ENCODE data around the gene GPC6. TPM values are rescaled to one million over a fixed set of nuclear protein-coding genes. Genes with fewer than 3 reads are reported as not detected.
"Not testable (repeated sequence)": the region's sequence is repeated elsewhere in the genome, so short reads cannot be mapped to it uniquely, and the experiment has no call there.

The GPC6 gene
- total RNA-seq, 1 donor from 2014 or later = 15.6 TPM

GRCh38 chr13:93477238-93477637 lies 250.6 kb downstream of the GPC6 start:
- DNase-seq (ENCODE audit: low spot score) (no peak), ATAC-seq (no peak)

DNA sequence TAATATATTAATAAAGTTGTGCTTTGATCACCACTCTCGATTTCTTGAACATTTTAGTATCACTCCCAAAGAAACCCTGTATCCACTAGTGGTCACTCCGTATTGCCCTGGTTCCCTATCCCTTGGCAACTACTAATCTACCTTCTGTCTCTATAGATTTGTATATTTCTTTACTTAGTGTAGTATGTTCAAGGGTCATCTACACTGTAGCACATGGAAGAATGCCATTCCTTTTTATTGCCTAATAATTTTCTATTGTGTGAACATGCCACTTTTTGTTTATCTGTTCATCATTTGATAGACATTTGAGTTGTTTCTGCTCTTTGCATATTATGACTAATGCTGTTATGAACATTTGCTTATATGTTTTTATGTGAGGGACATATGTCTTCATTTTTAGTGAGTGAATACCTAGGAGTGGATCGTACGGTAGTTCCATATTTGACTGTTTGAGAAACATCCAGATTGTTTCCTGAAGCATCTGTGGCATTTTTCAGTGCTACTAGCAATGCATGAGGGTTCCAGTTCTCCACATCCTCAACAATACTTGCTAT lies 254.0 kb downstream of the GPC6 start:
- no peak for ATAC-seq
- DNase-seq (ENCODE audit: low spot score) = no peak

DNA sequence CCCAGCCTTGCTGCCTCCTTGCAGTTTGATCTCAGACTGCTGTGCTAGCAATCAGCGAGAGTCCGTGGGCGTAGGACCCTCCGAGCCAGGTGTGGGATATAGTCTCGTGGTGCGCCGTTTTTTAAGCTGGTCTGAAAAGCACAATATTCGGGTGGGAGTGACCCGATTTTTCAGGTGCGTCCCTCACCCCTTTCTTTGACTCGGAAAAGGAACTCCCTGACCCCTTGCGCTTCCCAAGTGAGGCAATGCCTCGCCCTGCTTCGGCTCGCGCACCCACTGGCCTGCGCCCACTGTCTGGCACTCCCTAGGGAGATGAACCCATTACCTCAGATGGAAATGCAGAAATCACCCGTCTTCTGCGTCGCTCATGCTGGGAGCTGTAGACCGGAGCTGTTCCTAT lies 269.5 kb downstream of the GPC6 start:
- DNase-seq (ENCODE audit: low spot score); ATAC-seq: not testable (repeated sequence)

DNA sequence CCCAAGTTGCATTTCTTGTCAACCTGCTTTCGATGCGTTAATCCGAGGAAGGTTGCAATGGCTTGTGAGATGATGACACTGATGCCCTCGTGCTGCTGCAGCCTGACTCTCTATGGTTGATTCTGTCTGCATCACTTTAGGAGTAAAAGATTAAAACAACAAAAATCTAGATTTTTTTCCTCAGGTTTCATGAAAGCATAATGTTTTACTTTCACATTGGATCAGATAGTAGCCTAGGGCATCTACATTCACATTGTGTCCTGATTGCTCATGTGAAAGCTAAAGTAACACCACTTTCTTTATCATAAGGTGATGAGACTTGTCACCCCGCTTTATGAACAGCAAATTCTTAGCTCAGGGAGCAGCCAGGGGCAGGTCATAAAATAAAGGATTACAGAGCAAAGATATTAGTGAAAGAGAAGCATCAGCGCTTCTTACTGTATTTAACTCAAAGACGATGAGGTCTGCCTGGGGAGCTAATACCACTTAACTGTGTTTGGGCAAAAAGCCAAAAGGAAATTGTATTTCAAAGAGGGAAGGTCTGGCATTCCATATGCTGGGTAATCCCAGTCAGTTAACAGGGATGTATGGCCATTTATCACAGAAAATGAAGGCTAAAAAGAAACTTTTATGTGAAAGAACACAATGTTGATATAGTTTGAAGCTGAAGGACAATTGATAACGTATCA lies 270.5 kb downstream of the GPC6 start:
- DNase-seq (ENCODE audit: low spot score) = no peak
- ATAC-seq = no peak

DNA sequence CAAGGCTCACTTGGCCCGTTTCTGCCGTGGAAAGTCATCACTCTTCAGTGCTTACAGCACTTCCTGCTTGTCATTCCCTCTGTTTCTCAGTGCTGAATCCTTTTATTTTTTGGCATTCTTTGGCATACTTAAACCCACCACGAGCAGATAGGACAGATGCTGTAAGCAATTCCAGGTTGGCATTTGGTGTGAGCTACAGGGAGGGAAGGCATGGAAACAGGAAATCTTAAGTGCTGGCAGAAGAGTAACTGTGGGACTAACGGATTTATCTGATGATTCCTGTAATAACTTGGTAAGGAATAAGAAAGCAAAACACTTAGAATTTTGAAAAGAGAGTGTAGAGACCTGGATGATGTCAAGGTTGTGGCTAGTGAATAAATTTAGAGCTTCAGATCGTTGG lies 273.4 kb downstream of the GPC6 start:
- ATAC-seq (no peak), DNase-seq (ENCODE audit: low spot score) (no peak)

- ATAC-seq = no peak
Observed at GRCh38 chr13:93502071-93502470, 275.5 kb downstream of the GPC6 start.

DNA sequence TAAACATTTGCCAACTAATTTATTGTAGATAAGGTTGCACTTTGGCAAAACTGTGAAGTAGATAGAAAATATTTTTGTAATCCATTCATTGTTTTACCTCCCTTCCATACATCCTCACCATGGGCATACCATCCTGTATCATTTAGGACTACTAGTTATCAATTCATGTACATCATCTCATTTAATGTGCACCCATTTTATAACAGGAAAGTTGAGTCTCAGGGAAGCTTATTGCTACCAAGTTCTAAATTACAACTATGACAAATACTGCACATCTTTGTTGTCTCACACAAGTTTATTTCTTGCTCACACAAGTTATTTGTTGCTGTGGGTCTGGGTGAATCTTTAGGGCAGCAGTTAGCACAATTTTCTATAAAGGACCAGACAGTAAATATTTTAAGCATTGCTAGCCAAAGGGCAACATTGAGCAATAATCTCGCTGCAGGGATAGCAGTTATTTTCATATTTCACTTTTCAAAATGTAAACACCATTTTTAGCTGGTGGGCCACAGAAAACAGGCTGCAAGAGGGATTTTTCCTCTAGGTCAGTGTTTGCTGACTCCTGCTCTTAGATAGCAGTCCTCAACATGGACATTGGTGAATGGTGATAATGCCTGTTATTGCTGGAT lies 276.5 kb downstream of the GPC6 start:
- DNase-seq (ENCODE audit: low spot score) (no peak), ATAC-seq (no peak)

More at GRCh38 chr13:93502071-93502470, 275.5 kb downstream of the GPC6 start:
- no peak for DNase-seq (ENCODE audit: low spot score)

DNA sequence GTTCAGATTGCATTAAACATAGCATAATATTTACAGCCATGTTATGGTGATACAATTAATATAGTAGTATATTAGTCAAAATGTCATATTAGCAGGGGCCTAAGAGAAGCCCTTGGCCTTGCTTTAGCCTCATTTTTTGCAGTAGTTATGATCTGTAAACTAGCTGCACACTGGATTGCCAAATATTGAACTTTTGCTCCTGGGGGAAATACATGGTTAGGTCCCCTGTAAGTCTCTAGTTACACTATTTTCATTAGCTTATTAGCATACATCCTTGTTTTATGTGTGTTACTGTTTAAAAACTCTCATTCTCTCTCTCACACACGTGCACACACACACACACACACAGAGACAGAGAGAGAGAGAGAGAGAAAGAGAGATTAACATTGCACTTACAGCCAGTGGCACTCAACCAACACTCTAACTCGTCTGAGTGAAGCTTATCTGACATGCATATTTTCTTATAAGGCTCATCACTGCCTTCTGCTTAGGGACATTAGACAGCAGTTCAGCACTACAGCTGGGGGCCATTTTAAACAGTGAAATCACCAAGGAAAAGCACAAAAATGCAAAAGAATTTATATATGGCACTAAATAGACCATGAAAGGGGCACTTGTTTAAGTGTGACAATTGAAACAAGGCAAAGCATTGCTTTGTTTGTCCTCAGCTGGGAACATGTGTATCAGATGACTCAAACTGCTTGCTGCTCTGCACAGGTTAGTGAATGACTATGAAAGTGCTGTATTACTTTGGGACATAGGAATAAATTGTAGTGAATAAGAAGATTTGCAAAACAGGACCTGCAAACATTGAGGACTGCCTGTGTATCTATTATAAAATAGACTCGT lies 278.7 kb downstream of the GPC6 start:
- ATAC-seq = peak; percentile 39
- DNase-seq (ENCODE audit: low spot score) = no peak

GRCh38 chr13:93511011-93511410 lies 284.4 kb downstream of the GPC6 start:
- no peak for DNase-seq (ENCODE audit: low spot score)
- no peak for ATAC-seq

DNA sequence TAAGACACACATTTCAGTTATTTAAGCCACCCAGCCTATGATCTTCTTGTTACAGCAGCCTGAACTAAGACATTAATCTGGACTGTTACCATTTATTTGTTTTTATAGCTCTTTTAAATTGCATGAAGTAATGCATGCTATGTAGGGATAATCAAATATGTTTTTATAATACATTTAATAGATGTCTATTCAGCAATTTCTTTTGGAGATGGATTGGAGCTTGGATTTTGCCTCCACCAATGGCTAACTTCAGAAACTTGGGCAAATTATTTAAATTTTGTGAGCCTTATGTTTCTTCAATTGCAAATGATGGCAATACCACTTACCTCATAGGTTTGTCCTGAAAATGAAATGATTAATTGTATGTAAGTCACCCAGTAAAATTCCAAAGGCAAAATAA lies 288.7 kb downstream of the GPC6 start:
- DNase-seq (ENCODE audit: low spot score) (no peak), ATAC-seq (no peak)

DNA sequence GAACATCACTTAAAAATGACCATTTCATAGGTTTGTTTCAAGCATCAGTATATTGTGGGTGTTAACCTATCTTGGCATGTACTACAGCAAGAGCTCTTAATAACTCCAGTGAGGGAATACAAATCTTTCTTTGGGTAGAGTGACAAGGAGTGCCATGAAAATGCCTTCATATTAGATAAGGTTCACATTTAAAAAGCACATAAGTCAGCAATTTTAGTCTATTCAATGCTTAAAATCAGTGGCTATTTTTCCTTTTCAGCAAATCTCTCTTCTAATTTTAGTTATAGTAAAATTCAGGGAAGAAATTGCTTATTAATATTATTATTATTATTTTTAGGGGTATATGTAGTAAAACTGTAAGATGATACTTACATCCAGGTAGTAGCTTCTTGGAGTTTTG lies 291.1 kb downstream of the GPC6 start:
- no peak for ATAC-seq
- DNase-seq (ENCODE audit: low spot score) = no peak

DNA sequence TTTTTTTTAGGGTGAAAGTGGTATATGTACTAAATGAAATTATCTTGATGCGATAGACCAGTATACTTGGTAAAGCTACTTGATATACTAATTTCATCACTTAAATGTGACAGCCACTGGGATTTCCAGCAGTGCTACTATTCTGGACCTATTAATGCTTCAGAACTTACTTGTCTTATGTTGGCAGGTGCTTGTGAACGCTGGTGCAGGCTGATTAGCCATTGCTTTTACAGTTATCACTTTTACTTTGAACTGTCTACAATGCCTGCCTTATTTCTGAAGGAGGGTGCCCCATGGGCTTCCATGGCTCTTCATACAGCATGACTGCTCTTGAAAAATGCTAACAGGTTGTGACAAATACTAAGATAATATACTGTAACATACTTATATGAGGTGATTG lies 294.7 kb downstream of the GPC6 start:
- ATAC-seq (no peak), DNase-seq (ENCODE audit: low spot score) (no peak)

DNA sequence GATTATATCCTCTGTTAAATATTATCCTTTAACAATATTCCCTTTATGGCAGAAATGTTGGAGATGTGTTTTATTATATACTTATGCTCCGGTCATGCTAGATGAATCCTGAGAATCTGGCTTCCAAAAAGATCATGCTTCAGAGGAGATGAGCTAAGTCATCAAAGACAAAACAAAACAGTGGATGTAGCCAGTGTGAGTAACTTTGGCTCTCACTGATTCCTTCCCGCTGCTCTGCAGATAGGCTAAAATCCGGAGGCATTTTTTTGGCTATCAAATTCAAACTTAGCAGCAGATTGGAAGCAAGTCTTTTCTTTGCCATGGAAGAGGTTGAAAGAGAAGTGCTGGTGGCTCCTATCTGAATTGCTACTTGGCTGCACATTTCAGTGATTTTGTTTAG lies 295.9 kb downstream of the GPC6 start:
- ATAC-seq = no peak
- DNase-seq (ENCODE audit: low spot score) = no peak

DNA sequence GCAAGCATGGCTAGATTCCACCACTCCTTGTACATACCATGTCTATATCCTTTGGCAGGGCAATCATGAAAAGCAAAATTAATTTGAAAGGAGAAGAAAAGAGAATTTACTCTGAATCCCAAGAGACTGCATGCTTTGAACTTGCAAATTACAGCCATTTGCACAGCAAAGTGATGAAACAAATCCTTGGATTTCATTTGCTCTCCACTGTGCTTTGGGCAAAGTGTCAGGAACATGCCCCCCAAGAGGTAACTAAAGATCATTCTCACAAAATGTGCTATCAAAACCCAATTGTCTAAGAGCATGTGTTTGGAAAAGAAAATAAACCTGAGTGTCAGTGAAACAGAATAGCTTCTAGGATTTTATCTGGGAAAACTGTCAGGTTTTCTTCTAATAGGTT lies 298.5 kb downstream of the GPC6 start:
- no peak for DNase-seq (ENCODE audit: low spot score)
- ATAC-seq = no peak

- DNase-seq (ENCODE audit: low spot score) (no peak), ATAC-seq (no peak)
Observed at GRCh38 chr13:93527748-93528297, 301.2 kb downstream of the GPC6 start.

DNA sequence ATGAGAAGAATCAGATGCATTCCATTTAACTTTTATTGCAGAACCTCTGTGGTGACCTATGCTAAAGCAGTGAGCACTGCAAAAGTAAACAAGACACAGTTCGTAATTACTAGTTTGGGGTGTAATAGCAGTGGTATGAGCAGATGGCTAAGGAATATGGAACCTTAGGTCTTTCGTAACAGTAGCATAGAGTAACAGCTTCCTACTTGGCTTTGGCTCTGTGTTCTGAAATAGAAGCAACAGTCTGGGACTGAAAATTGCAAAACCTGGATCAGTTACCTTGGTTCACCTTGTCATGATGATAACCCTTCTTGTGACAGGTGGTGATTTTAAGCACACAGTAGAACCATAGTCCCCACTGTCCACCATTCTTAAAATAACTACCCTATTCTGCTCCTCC lies 303.4 kb downstream of the GPC6 start:
- DNase-seq (ENCODE audit: low spot score) (no peak), ATAC-seq (peak; percentile 84)

GRCh38 chr13:93534181-93534700 lies 307.6 kb downstream of the GPC6 start:
- ATAC-seq = no peak
- DNase-seq (ENCODE audit: low spot score) = no peak

GRCh38 chr13:93535251-93535650 lies 308.6 kb downstream of the GPC6 start:
- no peak for ATAC-seq
- DNase-seq (ENCODE audit: low spot score) = no peak

- DNase-seq (ENCODE audit: low spot score) (no peak), ATAC-seq (peak; percentile 47)
Observed at GRCh38 chr13:93539914-93540313, 313.3 kb downstream of the GPC6 start.

GRCh38 chr13:93547886-93548285 lies 321.3 kb downstream of the GPC6 start:
- no peak for DNase-seq (ENCODE audit: low spot score)
- no peak for ATAC-seq
